Activated CD4-positive, alpha-beta T cell treated with anti-CD3 and anti-CD28 coated beads, Interleukin-2, amount 10 ng/mL, durations not matched to agents 7 days and 5 days (primary cell): Measurements from ENCODE around the gene RABEP2. TPM values are rescaled to one million over a fixed set of nuclear protein-coding genes. Genes with fewer than 3 reads are reported as not detected.
"Not testable (repeated sequence)": the region's sequence is repeated elsewhere in the genome, so short reads cannot be mapped to it uniquely, and the experiment has no call there.

Experiments
- CTCF ChIA-PET: fragments of 350-600 bp; sonication (Branson Sonifier 250); formaldehyde crosslinking; loops from one replicate; lab custom pipeline; 2021; ENCODE audit warnings: antibody characterized with exemption; lab: Charles Lee
- POLR2A ChIA-PET: fragments of 350-600 bp; sonication (Branson Sonifier 250); formaldehyde crosslinking; loops from one replicate; lab custom pipeline; 2021; ENCODE audit warnings: antibody characterized with exemption; lab: Charles Lee
- DNase-seq: peaks from one replicate; pipeline ENCODE4 v3.0.0-alpha.2; 2020
- H3K27ac Mint-ChIP-seq: one replicate; pipeline ENCODE4 v1.8.0; 2021; ENCODE audit warnings: mild to moderate bottlenecking, moderate library complexity, mixed read lengths
- H3K27me3 Mint-ChIP-seq: one replicate; pipeline ENCODE4 v1.8.0; 2021; ENCODE audit warnings: mixed read lengths
- H3K36me3 Mint-ChIP-seq: one replicate; pipeline ENCODE4 v1.8.0; 2021; ENCODE audit warnings: low read depth, mixed read lengths
- H3K4me1 Mint-ChIP-seq: one replicate; pipeline ENCODE4 v1.8.0; 2021; ENCODE audit warnings: mixed read lengths
- H3K4me3 Mint-ChIP-seq: one replicate; pipeline ENCODE4 v1.8.0; 2021; ENCODE audit warnings: mild to moderate bottlenecking, moderate library complexity, mixed read lengths
- H3K9me3 Mint-ChIP-seq: one replicate; pipeline ENCODE4 v1.8.0; 2021; ENCODE audit warnings: mixed read lengths
- total RNA-seq, 2 experiments: library from RNA; stranded (reverse); gene quantifications; one replicate each; pipeline ENCODE4 v1.2.3, GENCODE V29; 2021

RABEP2 gene
- total RNA-seq, 2 experiments from 2014 or later, result 16.8 to 21.1 TPM

- H3K9me3 Mint-ChIP-seq, result no peaks in the 10 kb centered on the region
- DNase-seq, result no peak
- H3K4me1 Mint-ChIP-seq, result peaks cover 32% of the 10 kb centered on the region
- no peaks in the 10 kb centered on the region for H3K27me3 Mint-ChIP-seq
- ChIA-PET CTCF (interaction anchor here (0.6 to 3.6 kb wide), 3 partner anchors 13 to 83 kb away, joined by 3 to 30 read pairs (median 3); no protein-coding TSS in a partner anchor), POLR2A (no interaction called here)
- no peaks in the 10 kb centered on the region for H3K36me3 Mint-ChIP-seq
- no peak overlapping the region for H3K4me3 Mint-ChIP-seq
- peak overlapping the region; percentile 73 for H3K27ac Mint-ChIP-seq
These were observed 5.6 kb upstream of the RABEP2 start for GRCh38 chr16:28930652-28931051.

- Mint-ChIP-seq H3K4me1 (peaks cover 29% of the 10 kb centered on the region), H3K36me3 (no peaks in the 10 kb centered on the region), H3K4me3 (no peak overlapping the region), H3K27ac (no peak overlapping the region), H3K27me3 (no peaks in the 10 kb centered on the region), H3K9me3 (no peaks in the 10 kb centered on the region)
- CTCF ChIA-PET, result interaction anchor here (1.0 to 3.6 kb wide), 3 partner anchors 12 to 43 kb away, joined by 3 to 30 read pairs (median 4); no protein-coding TSS in a partner anchor
- DNase-seq, result no peak
- POLR2A ChIA-PET, result no interaction called here
These were observed 5.2 kb upstream of the RABEP2 start for GRCh38 chr16:28930203-28930602.

- no peak for DNase-seq
- Mint-ChIP-seq H3K9me3 (no peaks in the 10 kb centered on the region), H3K27me3 (no peaks in the 10 kb centered on the region), H3K27ac (no peak overlapping the region), H3K4me3 (no peak overlapping the region), H3K4me1 (peaks cover 33% of the 10 kb centered on the region), H3K36me3 (peaks cover 5% of the 10 kb centered on the region)
- POLR2A ChIA-PET, result interaction anchor here (0.7 kb wide), 1 partner anchor 22 kb away, joined by 3 read pairs; no protein-coding TSS in a partner anchor
- CTCF ChIA-PET, result interaction anchor here (0.7 to 1.8 kb wide), 4 partner anchors 17 to 360 kb away, joined by 3 to 9 read pairs (median 6); no protein-coding TSS in a partner anchor
These were observed 2.8 kb upstream of the RABEP2 start for GRCh38 chr16:28927815-28928214.

GRCh38 chr16:28926284-28926683 is 1.2 kb upstream of the RABEP2 start:
- POLR2A ChIA-PET, H3K27me3 Mint-ChIP-seq, H3K9me3 Mint-ChIP-seq, H3K36me3 Mint-ChIP-seq, DNase-seq: not testable (repeated sequence)
- Mint-ChIP-seq H3K27ac (peak overlapping the region; percentile 99), H3K4me1 (peaks cover 33% of the 10 kb centered on the region), H3K4me3 (peak overlapping the region; percentile 94)
- CTCF ChIA-PET, result interaction anchor here (1.0 to 1.8 kb wide), 3 partner anchors 19 to 80 kb away, joined by 4 to 9 read pairs (median 4); partner anchors contain the start of gene TUFM

- H3K27ac Mint-ChIP-seq, result peak overlapping the region; percentile 99
- POLR2A ChIA-PET, result no interaction called here
- H3K4me1 Mint-ChIP-seq, result peaks cover 27% of the 10 kb centered on the region
- H3K4me3 Mint-ChIP-seq, result peak overlapping the region; percentile 94
- H3K36me3 Mint-ChIP-seq, result peaks cover 10% of the 10 kb centered on the region
- CTCF ChIA-PET, result interaction anchor here (1.0 to 2.0 kb wide), 4 partner anchors 20 to 80 kb away, joined by 4 to 9 read pairs (median 6); partner anchors contain the start of gene TUFM
- H3K9me3 Mint-ChIP-seq, result no peaks in the 10 kb centered on the region
- DNase-seq, result peak; percentile 87
- H3K27me3 Mint-ChIP-seq, result no peaks in the 10 kb centered on the region
These were observed 569 bp upstream of the RABEP2 start for GRCh38 chr16:28925386-28926228.

- peaks cover 23% of the 10 kb centered on the region for H3K4me1 Mint-ChIP-seq
- H3K9me3 Mint-ChIP-seq, result no peaks in the 10 kb centered on the region
- H3K27me3 Mint-ChIP-seq, result no peaks in the 10 kb centered on the region
- DNase-seq, result no peak
- peak overlapping the region; percentile 99 for H3K27ac Mint-ChIP-seq
- peaks cover 15% of the 10 kb centered on the region for H3K36me3 Mint-ChIP-seq
- POLR2A ChIA-PET, result no interaction called here
- CTCF ChIA-PET, result interaction anchor here (0.8 to 2.0 kb wide), 3 partner anchors 9 to 21 kb away, joined by 3 to 7 read pairs (median 4); no protein-coding TSS in a partner anchor
- peak overlapping the region; percentile 94 for H3K4me3 Mint-ChIP-seq
These were observed 658 bp downstream of the RABEP2 start for GRCh38 chr16:28924399-28924761.

GRCh38 chr16:28923652-28924398 is 1.2 kb downstream of the RABEP2 start:
- H3K4me3 Mint-ChIP-seq, result peak overlapping the region; percentile 94
- ChIA-PET CTCF (interaction anchor here (0.6 to 2.0 kb wide), 7 partner anchors 9 to 33 kb away, joined by 3 to 7 read pairs (median 3); no protein-coding TSS in a partner anchor), POLR2A (no interaction called here)
- no peaks in the 10 kb centered on the region for H3K27me3 Mint-ChIP-seq
- peaks cover 15% of the 10 kb centered on the region for H3K36me3 Mint-ChIP-seq
- H3K9me3 Mint-ChIP-seq, result no peaks in the 10 kb centered on the region
- H3K27ac Mint-ChIP-seq, result peak overlapping the region; percentile 67
- DNase-seq, result no peak
- peaks cover 22% of the 10 kb centered on the region for H3K4me1 Mint-ChIP-seq

- peaks cover 17% of the 10 kb centered on the region for H3K36me3 Mint-ChIP-seq
- peak overlapping the region; percentile 67 for H3K27ac Mint-ChIP-seq
- peaks cover 22% of the 10 kb centered on the region for H3K4me1 Mint-ChIP-seq
- ChIA-PET POLR2A (no interaction called here), CTCF (interaction anchor here (0.6 to 1.5 kb wide), 8 partner anchors 9 to 283 kb away, joined by 3 to 4 read pairs (median 3); no protein-coding TSS in a partner anchor)
- no peak for DNase-seq
- no peaks in the 10 kb centered on the region for H3K9me3 Mint-ChIP-seq
- H3K4me3 Mint-ChIP-seq, result peak overlapping the region; percentile 52
- no peaks in the 10 kb centered on the region for H3K27me3 Mint-ChIP-seq
These were observed 1.8 kb downstream of the RABEP2 start for GRCh38 chr16:28923231-28923587.

GRCh38 chr16:28918698-28919097 is 6.3 kb downstream of the RABEP2 start:
- peaks cover 26% of the 10 kb centered on the region for H3K36me3 Mint-ChIP-seq
- ChIA-PET CTCF (interaction anchor here (0.8 to 3.2 kb wide), 4 partner anchors 11 to 26 kb away, joined by 3 to 16 read pairs (median 4); partner anchors contain the start of gene CD19), POLR2A (no interaction called here)
- H3K4me1 Mint-ChIP-seq, result peaks cover 4% of the 10 kb centered on the region
- no peak overlapping the region for H3K27ac Mint-ChIP-seq
- H3K27me3 Mint-ChIP-seq, result no peaks in the 10 kb centered on the region
- DNase-seq, result no peak
- H3K4me3 Mint-ChIP-seq, result no peak overlapping the region
- H3K9me3 Mint-ChIP-seq, result no peaks in the 10 kb centered on the region

GRCh38 chr16:28917095-28917494 is 7.9 kb downstream of the RABEP2 start:
- Mint-ChIP-seq H3K4me3 (no peak overlapping the region), H3K27ac (no peak overlapping the region), H3K27me3 (no peaks in the 10 kb centered on the region), H3K9me3 (no peaks in the 10 kb centered on the region), H3K4me1 (no peaks in the 10 kb centered on the region), H3K36me3 (peaks cover 22% of the 10 kb centered on the region)
- ChIA-PET POLR2A (no interaction called here), CTCF (interaction anchor here (3.2 kb wide), 1 partner anchor 28 kb away, joined by 16 read pairs; no protein-coding TSS in a partner anchor)
- DNase-seq, result no peak

- POLR2A ChIA-PET, result interaction anchor here (0.5 to 0.6 kb wide), 2 partner anchors 64 to 103 kb away, joined by 3 read pairs; no protein-coding TSS in a partner anchor
- CTCF ChIA-PET, result interaction anchor here (0.6 to 1.4 kb wide), 4 partner anchors 8 to 96 kb away, joined by 3 to 5 read pairs (median 4); no protein-coding TSS in a partner anchor
- no peak overlapping the region for H3K27ac Mint-ChIP-seq
These were observed 9.9 kb downstream of the RABEP2 start for GRCh38 chr16:28915181-28915580.

More at GRCh38 chr16:28915181-28915580, 9.9 kb downstream of the RABEP2 start:
- Mint-ChIP-seq H3K27me3 (no peaks in the 10 kb centered on the region), H3K36me3 (peaks cover 18% of the 10 kb centered on the region), H3K4me3 (no peak overlapping the region), H3K9me3 (no peaks in the 10 kb centered on the region), H3K4me1 (no peaks in the 10 kb centered on the region)
- no peak for DNase-seq
